NCI-H82 (cell line): ENCODE measurements around the gene MT1A.

Experiments used
- DNase-seq: peaks from one replicate; lab custom pipeline; 2025; lab: John Stamatoyannopoulos, UW

The MT1A gene

DNA sequence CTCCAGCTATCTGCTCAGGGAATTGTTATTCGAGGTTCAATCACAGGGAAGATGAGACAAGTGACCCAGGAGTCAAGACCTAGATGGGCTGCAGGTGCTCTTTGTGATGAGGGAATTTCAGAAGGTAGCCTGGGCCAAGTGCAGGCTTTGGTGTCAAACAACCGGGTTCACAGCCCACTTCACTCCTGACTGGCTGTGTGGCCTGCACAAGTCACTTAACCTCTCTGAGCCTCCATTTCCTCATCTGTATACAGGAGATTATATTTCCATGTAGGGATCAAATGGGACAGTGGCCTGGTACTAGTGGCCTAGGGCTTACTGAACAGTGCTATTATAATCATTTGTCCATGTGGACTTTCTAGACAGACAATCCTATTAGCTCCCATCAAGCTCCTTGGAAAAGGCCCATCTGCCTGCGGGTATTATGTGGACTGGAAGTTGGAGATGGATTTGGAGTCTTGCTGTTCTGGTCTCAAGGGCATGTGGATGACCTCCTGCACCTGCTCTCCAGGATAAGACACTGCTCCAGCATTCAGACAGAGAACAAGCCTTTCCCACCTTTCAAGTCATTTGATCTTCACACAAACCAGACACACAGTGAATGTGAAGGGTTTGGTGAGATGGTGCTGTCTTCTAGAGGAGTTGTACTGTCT lies 40.7 kb downstream of the MT1A start:
- peak; percentile 92 for DNase-seq

GRCh38 chr16:56679818-56680217 lies 41.4 kb downstream of the MT1A start:
- no peak for DNase-seq

DNA sequence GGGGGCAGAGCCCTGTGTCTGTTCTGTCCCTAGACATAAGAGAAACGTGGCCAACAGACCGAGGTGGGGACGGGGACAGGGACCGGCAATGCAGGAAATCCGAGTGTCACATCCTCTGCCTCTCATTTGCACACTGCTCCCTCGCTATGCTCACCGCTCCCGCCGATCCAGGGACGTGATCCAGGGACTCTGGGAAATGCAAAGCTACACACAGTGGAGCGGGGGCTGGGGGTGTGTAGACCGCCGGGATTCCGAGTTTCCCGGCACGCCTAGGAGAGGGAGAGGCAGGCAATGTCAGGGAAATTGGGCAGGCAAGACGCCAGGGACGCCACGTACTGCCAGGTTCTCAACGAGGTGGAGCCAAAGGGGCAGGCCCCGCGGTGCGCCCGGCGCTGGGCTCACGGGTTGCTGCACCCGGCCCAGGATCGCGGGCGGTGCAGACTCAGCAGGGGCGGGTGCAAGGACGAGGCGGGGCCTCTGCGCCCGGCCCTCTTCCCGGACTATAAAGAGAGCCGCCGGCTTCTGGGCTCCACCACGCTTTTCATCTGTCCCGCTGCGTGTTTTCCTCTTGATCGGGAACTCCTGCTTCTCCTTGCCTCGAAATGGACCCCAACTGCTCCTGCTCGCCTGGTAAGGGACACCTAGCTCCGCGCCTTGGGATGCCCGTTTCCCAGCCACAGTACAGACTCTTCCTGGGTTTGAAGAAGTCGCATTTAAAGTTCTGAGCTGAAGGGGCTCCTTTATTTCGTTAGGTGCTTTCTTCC lies 43.7 kb downstream of the MT1A start, which contains the start of gene MT1X:
TSS of gene MT1X (plus strand) at position 532 of the 764 bp plus-strand sequence. CDS start at position 603, 71 bp downstream.
- DNase-seq = peak; percentile 78

DNA sequence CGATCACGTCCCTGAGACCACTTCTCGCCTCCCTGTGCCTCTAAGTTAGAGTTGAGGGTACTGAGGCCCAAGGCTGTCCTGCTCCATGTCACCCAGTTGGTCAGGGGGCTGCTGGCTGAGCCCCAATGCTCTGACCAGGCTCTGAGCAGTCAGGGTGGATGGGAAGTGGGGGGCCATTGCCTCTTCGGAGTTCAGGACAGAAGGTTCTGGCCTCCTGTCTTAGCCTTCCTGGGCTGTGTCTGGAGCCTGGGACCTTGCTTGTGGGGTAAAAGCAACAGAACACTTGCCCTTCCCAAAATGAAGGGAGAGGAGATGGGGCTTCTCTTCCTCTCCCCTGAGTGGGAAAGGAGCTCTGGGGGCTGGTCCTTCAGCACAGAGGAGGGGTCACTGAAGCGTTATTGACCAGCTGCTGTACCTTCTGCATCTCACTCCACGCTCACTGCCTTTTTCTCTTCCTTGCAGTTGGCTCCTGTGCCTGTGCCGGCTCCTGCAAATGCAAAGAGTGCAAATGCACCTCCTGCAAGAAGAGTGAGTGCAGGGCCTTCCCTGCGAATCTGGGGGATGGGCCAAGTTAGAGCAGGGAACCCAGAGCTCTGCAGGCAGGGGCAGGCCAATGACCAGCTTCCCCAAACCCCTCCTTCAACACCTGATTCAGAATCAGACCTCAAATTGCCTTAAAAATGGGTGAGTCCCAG lies 44.4 kb downstream of the MT1A start:
- peak; percentile 4 for DNase-seq

DNA sequence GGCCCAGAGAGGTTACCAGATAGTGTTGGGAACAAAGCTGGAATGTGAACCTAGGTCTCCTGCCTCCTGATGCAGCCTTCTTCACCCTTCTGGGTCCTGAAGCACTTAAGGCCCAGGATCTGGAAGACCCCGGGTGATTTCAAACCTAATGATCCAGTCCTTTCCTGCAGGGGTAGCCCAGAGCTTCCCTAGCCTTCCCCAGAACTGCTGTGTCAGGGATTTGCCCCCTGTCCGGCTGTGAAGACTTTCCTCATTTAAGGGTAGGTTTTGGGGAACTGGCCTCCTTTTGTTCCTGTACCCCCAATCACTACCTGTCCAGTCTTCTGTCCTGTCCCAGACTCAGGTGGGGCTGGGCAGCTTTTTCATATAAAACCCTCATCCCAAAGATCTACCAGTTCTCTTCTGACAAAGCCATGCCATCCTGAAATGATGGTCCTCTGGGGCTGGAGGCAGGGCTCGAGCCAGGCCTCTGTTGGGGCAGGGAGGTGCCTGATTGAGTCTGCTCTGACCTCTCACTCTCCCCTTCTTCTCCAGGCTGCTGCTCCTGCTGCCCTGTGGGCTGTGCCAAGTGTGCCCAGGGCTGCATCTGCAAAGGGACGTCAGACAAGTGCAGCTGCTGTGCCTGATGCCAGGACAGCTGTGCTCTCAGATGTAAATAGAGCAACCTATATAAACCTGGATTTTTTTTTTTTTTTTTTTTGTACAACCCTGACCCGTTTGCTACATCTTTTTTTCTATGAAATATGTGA lies 45.1 kb downstream of the MT1A start:
- DNase-seq = no peak

- no peak for DNase-seq
Observed at GRCh38 chr16:56684256-56684925, 45.9 kb downstream of the MT1A start.

GRCh38 chr16:56684926-56685590 lies 46.6 kb downstream of the MT1A start:
- DNase-seq = no peak

DNA sequence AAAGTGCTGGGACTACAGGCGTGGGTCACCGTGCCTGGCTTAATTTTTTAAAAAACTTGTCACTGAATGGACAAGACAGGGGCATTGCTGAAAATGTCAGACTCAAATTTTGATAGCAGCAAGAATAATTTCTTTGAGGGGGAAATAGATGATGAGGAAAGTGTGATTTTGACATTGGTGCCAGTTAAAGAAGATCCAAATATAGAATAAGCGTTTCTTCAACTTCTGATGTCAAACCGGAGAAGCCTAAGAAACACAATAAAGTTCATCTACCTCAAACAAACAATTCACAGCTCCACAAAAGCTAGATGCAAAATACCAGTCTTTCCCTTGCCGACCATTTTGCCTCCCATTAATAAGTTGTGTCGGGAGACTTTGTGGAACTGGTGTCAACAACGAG lies 48.3 kb downstream of the MT1A start:
- no peak for DNase-seq

GRCh38 chr16:56688762-56689161 lies 50.3 kb downstream of the MT1A start:
- peak; percentile 9 for DNase-seq

GRCh38 chr16:56689171-56689570 lies 50.7 kb downstream of the MT1A start:
- DNase-seq = no peak
